Myometrial cell (primary cell): ENCODE results near the gene MMP28. TPM values are rescaled to one million over a fixed set of nuclear protein-coding genes. Genes with fewer than 3 reads are reported as not detected.

ENCODE experiments used
- total RNA-seq: library from RNA; depleted of rRNA; stranded (reverse); fragments of >200 nt; gene quantifications from 2 replicates; pipeline ENCODE4 v1.2.3, GENCODE V29; 2015

Gene MMP28
- total RNA-seq: 6.6 and 9.2 TPM in 2 replicates

GRCh38 chr17:35795007-35795870 is at the start of gene MMP28:
MMP28 (minus strand) TSS chr17:35795641; CDS start chr17:35795377, 264 bp downstream.

GRCh38 chr17:35808962-35809854 is 13.8 kb upstream of the MMP28 start, which contains the start of gene TAF15:
TAF15 (plus strand) TSS chr17:35809484; CDS start chr17:35809570, 86 bp downstream.

GRCh38 chr17:35760587-35760986 is 34.9 kb downstream of the MMP28 start, which contains the start of gene C17orf50:
C17orf50 (plus strand) TSS chr17:35760887; CDS start chr17:35760942, 55 bp downstream.

GRCh38 chr17:35752945-35753764 is 42.3 kb downstream of the MMP28 start, which contains the start of gene GAS2L2:
GAS2L2 (minus strand) TSS chr17:35753239; CDS start chr17:35752850, 389 bp downstream.

GRCh38 chr17:35731239-35731916 is 64.1 kb downstream of the MMP28 start, which contains the start of gene RASL10B:
RASL10B (plus strand) TSS chr17:35731639; CDS start chr17:35735185, 3,546 bp downstream.

Other genes with a start within 250 kb of the MMP28 start
- gene SLFN14, start 234.8 kb downstream of the MMP28 start, total RNA-seq: not detected in 2 replicates
- gene PEX12, start 217.1 kb downstream of the MMP28 start, total RNA-seq: 5.5 and 7.2 TPM in 2 replicates
- 81.6 and 104 TPM in 2 replicates for gene AP2B1, start 208.3 kb downstream of the MMP28 start, total RNA-seq
- gene RASL10B, start 64.0 kb downstream of the MMP28 start, total RNA-seq: 4.6 TPM in 2 replicates
- gene GAS2L2, start 42.4 kb downstream of the MMP28 start, total RNA-seq: not detected in 2 replicates
- gene C17orf50, start 34.8 kb downstream of the MMP28 start, total RNA-seq: not detected in 2 replicates
- gene TAF15, start 13.8 kb upstream of the MMP28 start, total RNA-seq: 24.3 and 25.4 TPM in 2 replicates
- gene HEATR9, start 73.2 kb upstream of the MMP28 start, total RNA-seq: not detected in 2 replicates
- not detected in 2 replicates for gene CCL5, start 84.7 kb upstream of the MMP28 start, total RNA-seq
- gene RDM1, start 135.1 kb upstream of the MMP28 start, total RNA-seq: 0.53 and 0.58 TPM in 2 replicates
- gene LYZL6, start 148.1 kb upstream of the MMP28 start, total RNA-seq: not detected in 2 replicates
- gene CCL16, start 185.9 kb upstream of the MMP28 start, total RNA-seq: not detected in 2 replicates
- gene CCL14, start 191.1 kb upstream of the MMP28 start, total RNA-seq: not detected in 2 replicates
- gene CCL15, start 205.9 kb upstream of the MMP28 start, total RNA-seq: not detected in 2 replicates
- not detected in 2 replicates for gene CCL23, start 222.3 kb upstream of the MMP28 start, total RNA-seq